Liver (tissue), 9 donors: ENCODE measurements around the gene UVSSA. TPM values are rescaled to one million over a fixed set of nuclear protein-coding genes. Genes with fewer than 3 reads are reported as not detected.

Source experiments
- DNase-seq: peaks from one replicate; pipeline ENCODE4 v3.0.0-alpha.2; 2017; ENCODE audit warnings: low spot score
- H3K27ac ChIP-seq, 2 donors: one replicate each; pipeline ENCODE4 v1.7.0; 2013; ENCODE audit warnings: inconsistent platforms in 2 of 2, low read length in 2 of 2, control low read depth in 1 of 2, low read depth in 1 of 2, mild to moderate bottlenecking in 1 of 2
- H3K27me3 ChIP-seq, 4 donors: one replicate each; pipeline versions ENCODE4 v1.6.1 to v1.7.0; 2013; ENCODE audit warnings: low read length in 3 of 4, inconsistent platforms in 1 of 4, mild to moderate bottlenecking in 1 of 4, moderate library complexity in 1 of 4; ENCODE audit not compliant: control insufficient read depth in 4 of 4, insufficient read depth in 4 of 4
- H3K36me3 ChIP-seq, 4 donors: one replicate each; pipeline versions ENCODE4 v1.6.1 to v1.7.0; 2013; ENCODE audit warnings: low read length in 3 of 4, mild to moderate bottlenecking in 3 of 4, low read depth in 1 of 4, moderate library complexity in 1 of 4; ENCODE audit not compliant: control insufficient read depth in 4 of 4, insufficient read depth in 3 of 4
- H3K4me1 ChIP-seq, 4 donors: one replicate each; pipeline versions ENCODE4 v1.6.1 to v1.7.0; 2013; ENCODE audit warnings: low read length in 3 of 4, mild to moderate bottlenecking in 3 of 4, moderate library complexity in 1 of 4; ENCODE audit not compliant: control insufficient read depth in 4 of 4, insufficient read depth in 4 of 4
- H3K4me3 ChIP-seq, 3 donors: one replicate each; pipeline versions ENCODE4 v1.6.1 to v1.7.0; 2013; ENCODE audit warnings: low read length in 3 of 3, control low read depth in 1 of 3, low read depth in 1 of 3, mild to moderate bottlenecking in 1 of 3
- H3K9ac ChIP-seq, 2 donors: one replicate each; pipeline ENCODE4 v1.7.0; 2013; ENCODE audit warnings: low read length in 2 of 2, mild to moderate bottlenecking in 2 of 2, moderate library complexity in 2 of 2, control low read depth in 1 of 2, low read depth in 1 of 2
- H3K9me3 ChIP-seq, 4 donors: one replicate each; pipeline versions ENCODE4 v1.6.1 to v1.7.0; 2013; ENCODE audit warnings: low read length in 3 of 4; ENCODE audit not compliant: control insufficient read depth in 4 of 4
- ATF3 ChIP-seq: IDR thresholded peaks from 2 replicates; pipeline ENCODE4 v1.6.1; 2016; ENCODE audit warnings: antibody characterized with exemption
- CTCF ChIP-seq: fragments of 150-350 bp; IDR thresholded peaks from 2 replicates; pipeline ENCODE4 v1.5.1; 2017; ENCODE audit warnings: improper control_type of control experiment, low read depth, low read length; ENCODE audit not compliant: missing input control
- EGR1 ChIP-seq, 2 donors: IDR thresholded peaks; 2 replicates each; pipeline ENCODE4 v1.6.1; 2016 to 2018; ENCODE audit warnings: antibody characterized with exemption in 2 of 2, low read depth in 2 of 2
- FOXA1 ChIP-seq: IDR thresholded peaks from 2 replicates; pipeline ENCODE4 v1.6.1; 2016; ENCODE audit warnings: antibody characterized with exemption
- FOXA2 ChIP-seq: IDR thresholded peaks from 2 replicates; pipeline ENCODE4 v1.6.1; 2016; ENCODE audit warnings: antibody characterized with exemption
- GABPA ChIP-seq, 2 donors: IDR thresholded peaks in 1 of 2; conservative IDR thresholded peaks in 1 of 2; 2 replicates each; pipeline ENCODE4 v1.6.1; 2016; ENCODE audit warnings: antibody characterized with exemption in 2 of 2, mild to moderate bottlenecking in 1 of 2, moderate library complexity in 1 of 2
- HNF4A ChIP-seq, 2 donors: conservative IDR thresholded peaks; 2 replicates each; pipeline ENCODE4 v1.6.1; 2016; ENCODE audit warnings: antibody characterized with exemption in 2 of 2, mild to moderate bottlenecking in 2 of 2
- HNF4G ChIP-seq: IDR thresholded peaks from 2 replicates; pipeline ENCODE4 v1.6.1; 2016; ENCODE audit warnings: antibody characterized with exemption
- JUND ChIP-seq, 2 donors: IDR thresholded peaks; 2 replicates each; pipeline ENCODE4 v1.6.1; 2016; ENCODE audit warnings: antibody characterized with exemption in 2 of 2
- MAX ChIP-seq: IDR thresholded peaks from 2 replicates; pipeline ENCODE4 v1.6.1; 2016; ENCODE audit warnings: antibody characterized with exemption
- NR2F2 ChIP-seq: IDR thresholded peaks from 2 replicates; pipeline ENCODE4 v1.6.1; 2016; ENCODE audit warnings: antibody characterized with exemption
- RAD21 ChIP-seq, 2 donors: IDR thresholded peaks; 2 replicates each; pipeline ENCODE4 v1.6.1; 2016; ENCODE audit warnings: antibody characterized with exemption in 2 of 2, mild to moderate bottlenecking in 2 of 2
- REST ChIP-seq: IDR thresholded peaks from 2 replicates; pipeline ENCODE4 v1.6.1; 2016; ENCODE audit warnings: antibody characterized with exemption, mild to moderate bottlenecking
- RXRA ChIP-seq, 2 donors: IDR thresholded peaks; 2 replicates each; pipeline ENCODE4 v1.6.1; 2017 to 2018; ENCODE audit warnings: antibody characterized with exemption in 2 of 2, mild to moderate bottlenecking in 1 of 2
- SP1 ChIP-seq: IDR thresholded peaks from 2 replicates; pipeline ENCODE4 v1.6.1; 2018; ENCODE audit warnings: antibody characterized with exemption, mild to moderate bottlenecking
- TAF1 ChIP-seq: conservative IDR thresholded peaks from 2 replicates; pipeline ENCODE4 v1.6.1; 2016; ENCODE audit warnings: antibody characterized with exemption, mild to moderate bottlenecking
- YY1 ChIP-seq: IDR thresholded peaks from 2 replicates; pipeline ENCODE4 v1.6.1; 2016; ENCODE audit warnings: antibody characterized with exemption, mild to moderate bottlenecking
- ZBTB33 ChIP-seq: IDR thresholded peaks from 2 replicates; pipeline ENCODE4 v1.6.1; 2016; ENCODE audit warnings: antibody characterized with exemption
- WGBS: extraction: QIAGEN DNeasy Blood & Tissue Kit; methylation state at CpG from one replicate; pipeline ENCODE4 v1.1.7; 2013; 5-methylcytosine and 5-hydroxymethylcytosine counted together
- polyA plus RNA-seq, 2 donors: library from polyadenylated mRNA; stranded (reverse) in 1 of 2; unstranded in 1 of 2; fragments of 200-250 nt in 1 of 2; fragments of >200 nt in 1 of 2; fragmentation: Nextera tagmentation in 1 of 2; extraction: Ambion mirVana in 1 of 2; gene quantifications; one replicate each; pipeline versions ENCODE4 v1.2.1 to v1.2.3, GENCODE V29; 2013 to 2015
- total RNA-seq, 2 donors: library from RNA; depleted of rRNA; stranded (reverse); fragments of >200 nt; gene quantifications; one replicate each; pipeline ENCODE4 v1.2.3, GENCODE V29; 2014
- donor health status: healthy.
- donor health status: healthy.
- donor health status: healthy.
- donor health status: healthy.
- donor health status: healthy.

The UVSSA gene
- total and polyA plus RNA-seq, 4 donors = 2.2 to 18.3 (median 3.6) TPM

GRCh38 chr4:1315306-1315705, 31.7 kb upstream of the UVSSA start (continued):
- TF ChIP-seq CTCF = no peak
- no peak for TF ChIP-seq EGR1 (IDR thresholded peaks at IDR 0.05; ENCODE audit: low read depth in 2 of 2)
- TF ChIP-seq NR2F2 = no peak
- no peak for TF ChIP-seq SP1
- TF ChIP-seq GABPA (IDR thresholded peaks at IDR 0.05 in 1 of 2, conservative IDR thresholded peaks at IDR 0.05 in 1 of 2) = no peak
- TF ChIP-seq HNF4G = no peak
- no peak for TF ChIP-seq ZBTB33
- no peak for TF ChIP-seq MAX
- no peak for TF ChIP-seq ATF3
- no peak for TF ChIP-seq YY1

GRCh38 chr4:1315836-1316536, 31.0 kb upstream of the UVSSA start:
- no peaks in the 10 kb centered on the region for H3K27me3 ChIP-seq
- H3K9ac ChIP-seq = no peak overlapping the region
- peaks cover 0 to 2% (median 0%) of the 10 kb centered on the region in 4 donors for H3K4me1 ChIP-seq
- H3K9me3 ChIP-seq = no peaks in the 10 kb centered on the region
- H3K27ac ChIP-seq = no peak overlapping the region
- TF ChIP-seq ZBTB33 = no peak
- TF ChIP-seq NR2F2 = no peak
- TF ChIP-seq TAF1 = no peak
- no peak for TF ChIP-seq HNF4G
- TF ChIP-seq ATF3 = no peak
- no peak for TF ChIP-seq CTCF
- TF ChIP-seq REST = no peak
- TF ChIP-seq EGR1 (IDR thresholded peaks at IDR 0.05; ENCODE audit: low read depth in 2 of 2) = no peak
- no peak for TF ChIP-seq HNF4A (conservative IDR thresholded peaks at IDR 0.05)
- no peak for TF ChIP-seq FOXA1
- no peak for TF ChIP-seq YY1
- TF ChIP-seq MAX = no peak
- no peak for TF ChIP-seq GABPA (IDR thresholded peaks at IDR 0.05 in 1 of 2, conservative IDR thresholded peaks at IDR 0.05 in 1 of 2)
- TF ChIP-seq JUND (IDR thresholded peaks at IDR 0.05) = no peak
- TF ChIP-seq RAD21 (IDR thresholded peaks at IDR 0.05) = no peak
- TF ChIP-seq SP1 = no peak
- TF ChIP-seq RXRA (IDR thresholded peaks at IDR 0.05) = no peak
- TF ChIP-seq FOXA2 = no peak
- H3K36me3 ChIP-seq = peaks cover 11 to 49% (median 30%) of the 10 kb centered on the region in 4 donors
- no peak for DNase-seq
- no peak overlapping the region for H3K4me3 ChIP-seq
- WGBS = 92% methylated on average over 27 of the region's 27 CpGs
